HepG2 (cell line): ENCODE data around the gene CDC42SE1. TPM values are rescaled to one million over a fixed set of nuclear protein-coding genes. Genes with fewer than 3 reads are reported as not detected.
A peak's percentile ranks its signal among the peaks of the same experiment; 100 is the strongest.

Source experiments
- ETV5 ChIP-seq: IDR thresholded peaks from 2 replicates; pipeline ENCODE4 v1.6.1; 2018; ENCODE audit warnings: missing biosample characterization, missing genetic modification reagents, inconsistent platforms, borderline replicate concordance
- GABPA ChIP-seq, 2 experiments: IDR thresholded peaks; 2 replicates each; pipeline ENCODE4 v1.6.1; 2011 to 2016; ENCODE audit warnings: low read depth in 2 of 2, low read length in 1 of 2, missing biosample characterization in 1 of 2, missing genetic modification characterization in 1 of 2
- GABPB1 ChIP-seq: IDR thresholded peaks from 2 replicates; pipeline ENCODE4 v1.6.1; 2016; ENCODE audit warnings: mild to moderate bottlenecking, missing genetic modification reagents, moderate library complexity, missing compliant biosample characterization
- MEF2D ChIP-seq: sonication (generic); formaldehyde crosslinking; IDR thresholded peaks from 2 replicates; pipeline ENCODE4 v1.5.1; 2020; ENCODE audit warnings: mild to moderate bottlenecking, missing genetic modification reagents
- MLX ChIP-seq: IDR thresholded peaks from 2 replicates; pipeline ENCODE4 v1.6.1; 2016
- MXD4 ChIP-seq: IDR thresholded peaks from 2 replicates; pipeline ENCODE4 v1.6.1; 2016; ENCODE audit warnings: mild to moderate bottlenecking, missing biosample characterization, missing genetic modification reagents
- MXI1 ChIP-seq: IDR thresholded peaks from 3 replicates; pipeline ENCODE4 v1.6.1; 2012; ENCODE audit warnings: low read depth, low read length, inconsistent platforms, borderline replicate concordance
- PHF8 ChIP-seq: sonication (generic); formaldehyde crosslinking; IDR thresholded peaks from 2 replicates; pipeline ENCODE4 v1.5.0; 2020; ENCODE audit warnings: missing genetic modification reagents
- TBX2 ChIP-seq: sonication (generic); formaldehyde crosslinking; IDR thresholded peaks from 2 replicates; pipeline ENCODE4 v1.5.0; 2020; ENCODE audit warnings: missing genetic modification reagents, mild to moderate bottlenecking, borderline replicate concordance
- ZBTB3 ChIP-seq: sonication (generic); formaldehyde crosslinking; IDR thresholded peaks from 2 replicates; pipeline ENCODE4 v1.4.0; 2020; ENCODE audit warnings: low read depth, mild to moderate bottlenecking, moderate library complexity, missing genetic modification reagents, borderline replicate concordance
- ZNF121 ChIP-seq: sonication (generic); formaldehyde crosslinking; IDR thresholded peaks from 2 replicates; pipeline ENCODE4 v1.5.0; 2020; ENCODE audit warnings: mild to moderate bottlenecking, missing genetic modification reagents
- ZNF331 ChIP-seq: sonication (generic); formaldehyde crosslinking; IDR thresholded peaks from 2 replicates; pipeline ENCODE4 v1.4.0; 2020; ENCODE audit warnings: missing genetic modification reagents
- ZSCAN31 ChIP-seq: sonication (generic); formaldehyde crosslinking; IDR thresholded peaks from 2 replicates; pipeline ENCODE4 v1.5.0; 2020; ENCODE audit warnings: low read depth, mild to moderate bottlenecking, missing genetic modification reagents
- polyA plus RNA-seq, 8 experiments: library from polyadenylated mRNA; depleted of rRNA in 3 of 8; stranded (reverse) in 7 of 8; unstranded in 1 of 8; fragments of >200 nt; fragmentation: Illumina TruSeq in 4 of 8; extraction: Trizol in 4 of 8; gene quantifications; 2 replicates each; pipeline versions ENCODE4 v1.2.1 to v1.2.3, GENCODE V29; 2011 to 2016; ENCODE audit warnings: low read depth in 4 of 8, missing spikeins in 1 of 8, mixed read lengths in 1 of 8; ENCODE audit not compliant: insufficient read depth in 1 of 8
- total RNA-seq, 5 experiments: library from RNA; depleted of rRNA; stranded (reverse); fragments of >200 nt; fragmentation: Illumina TruSeq; extraction: Trizol; gene quantifications; 2 replicates each; pipeline ENCODE4 v1.2.3, GENCODE V29; 2016; ENCODE audit warnings: low read depth in 1 of 5
- TF ChIP-seq, protein P1 (sequence below): IDR thresholded peaks from 2 replicates; pipeline ENCODE4 v1.6.1; 2016; ENCODE audit warnings: mild to moderate bottlenecking, missing biosample characterization, missing genetic modification reagents
- TF ChIP-seq, protein P2 (sequence below): sonication (generic); formaldehyde crosslinking; conservative IDR thresholded peaks from 2 replicates; pipeline ENCODE4 v1.8.0; 2022; ENCODE audit warnings: mild to moderate bottlenecking, moderate library complexity, missing genetic modification reagents
- TF ChIP-seq, protein P3 (sequence below): sonication (generic); formaldehyde crosslinking; IDR thresholded peaks from 2 replicates; pipeline ENCODE4 v1.4.0; 2020; ENCODE audit warnings: mild to moderate bottlenecking, missing genetic modification reagents
- TF ChIP-seq, protein P4 (sequence below): sonication (generic); formaldehyde crosslinking; IDR thresholded peaks from 2 replicates; pipeline ENCODE4 v1.4.0; 2020; ENCODE audit warnings: missing genetic modification reagents, borderline replicate concordance
- TF ChIP-seq, protein P5 (sequence below): IDR thresholded peaks from 2 replicates; pipeline ENCODE4 v1.6.1; 2016; ENCODE audit warnings: missing compliant biosample characterization, missing genetic modification reagents, borderline replicate concordance

CDC42SE1 gene
- total and polyA plus RNA-seq, 2 of the 13 experiments (the other 11 are each of a cell fraction or from before 2014, with no cell fraction given) = 17.6 to 17.9 TPM

GRCh38 chr1:151047591-151047924, 11.9 kb downstream of the CDC42SE1 start, which contains the start of gene C1orf56 (continued):
- TF ChIP-seq MLX (CRISPR knock-in tag) (0 out of 2 replicates have a peak, but pooled peaks have one; percentile 32), PHF8 (CRISPR knock-in tag) (peak; percentile 82), ETV5 (CRISPR knock-in tag) (peak; percentile 59), GABPB1 (CRISPR knock-in tag) (peak; percentile 78), ZBTB3 (CRISPR knock-in tag) (no peak), MXI1 (0 out of 3 replicates have a peak, but pooled peaks have one; percentile 5), TBX2 (no peak; the same call in 1 of the 2 replicates), MXD4 (0 out of 2 replicates have a peak, but pooled peaks have one; percentile 31), MEF2D (CRISPR knock-in tag) (no peak; the same call in 1 of the 2 replicates), ZNF331 (CRISPR knock-in tag) (0 out of 2 replicates have a peak, but pooled peaks have one; percentile 38), ZNF121 (CRISPR knock-in tag) (0 out of 2 replicates have a peak, but pooled peaks have one; percentile 13), GABPA (IDR thresholded peaks at IDR 0.05; ENCODE audit: low read depth, low read length) (no peak), GABPA (CRISPR knock-in tag; IDR thresholded peaks at IDR 0.05; ENCODE audit: low read depth) (peak; percentile 24; the same call in 1 of the 2 replicates), ZSCAN31 (CRISPR knock-in tag) (0 out of 2 replicates have a peak, but pooled peaks have one; percentile 20)
- TF ChIP-seq, protein P1, sequence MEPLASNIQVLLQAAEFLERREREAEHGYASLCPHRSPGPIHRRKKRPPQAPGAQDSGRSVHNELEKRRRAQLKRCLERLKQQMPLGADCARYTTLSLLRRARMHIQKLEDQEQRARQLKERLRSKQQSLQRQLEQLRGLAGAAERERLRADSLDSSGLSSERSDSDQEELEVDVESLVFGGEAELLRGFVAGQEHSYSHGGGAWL = peak; percentile 1; the same call in 1 of the 2 replicates
- TF ChIP-seq, protein P2, sequence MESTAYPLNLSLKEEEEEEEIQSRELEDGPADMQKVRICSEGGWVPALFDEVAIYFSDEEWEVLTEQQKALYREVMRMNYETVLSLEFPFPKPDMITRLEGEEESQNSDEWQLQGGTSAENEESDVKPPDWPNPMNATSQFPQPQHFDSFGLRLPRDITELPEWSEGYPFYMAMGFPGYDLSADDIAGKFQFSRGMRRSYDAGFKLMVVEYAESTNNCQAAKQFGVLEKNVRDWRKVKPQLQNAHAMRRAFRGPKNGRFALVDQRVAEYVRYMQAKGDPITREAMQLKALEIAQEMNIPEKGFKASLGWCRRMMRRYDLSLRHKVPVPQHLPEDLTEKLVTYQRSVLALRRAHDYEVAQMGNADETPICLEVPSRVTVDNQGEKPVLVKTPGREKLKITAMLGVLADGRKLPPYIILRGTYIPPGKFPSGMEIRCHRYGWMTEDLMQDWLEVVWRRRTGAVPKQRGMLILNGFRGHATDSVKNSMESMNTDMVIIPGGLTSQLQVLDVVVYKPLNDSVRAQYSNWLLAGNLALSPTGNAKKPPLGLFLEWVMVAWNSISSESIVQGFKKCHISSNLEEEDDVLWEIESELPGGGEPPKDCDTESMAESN (CRISPR knock-in tag) = peak; percentile 27; the same call in 1 of the 2 replicates
- TF ChIP-seq, protein P3, sequence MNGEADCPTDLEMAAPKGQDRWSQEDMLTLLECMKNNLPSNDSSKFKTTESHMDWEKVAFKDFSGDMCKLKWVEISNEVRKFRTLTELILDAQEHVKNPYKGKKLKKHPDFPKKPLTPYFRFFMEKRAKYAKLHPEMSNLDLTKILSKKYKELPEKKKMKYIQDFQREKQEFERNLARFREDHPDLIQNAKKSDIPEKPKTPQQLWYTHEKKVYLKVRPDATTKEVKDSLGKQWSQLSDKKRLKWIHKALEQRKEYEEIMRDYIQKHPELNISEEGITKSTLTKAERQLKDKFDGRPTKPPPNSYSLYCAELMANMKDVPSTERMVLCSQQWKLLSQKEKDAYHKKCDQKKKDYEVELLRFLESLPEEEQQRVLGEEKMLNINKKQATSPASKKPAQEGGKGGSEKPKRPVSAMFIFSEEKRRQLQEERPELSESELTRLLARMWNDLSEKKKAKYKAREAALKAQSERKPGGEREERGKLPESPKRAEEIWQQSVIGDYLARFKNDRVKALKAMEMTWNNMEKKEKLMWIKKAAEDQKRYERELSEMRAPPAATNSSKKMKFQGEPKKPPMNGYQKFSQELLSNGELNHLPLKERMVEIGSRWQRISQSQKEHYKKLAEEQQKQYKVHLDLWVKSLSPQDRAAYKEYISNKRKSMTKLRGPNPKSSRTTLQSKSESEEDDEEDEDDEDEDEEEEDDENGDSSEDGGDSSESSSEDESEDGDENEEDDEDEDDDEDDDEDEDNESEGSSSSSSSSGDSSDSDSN = peak; percentile 69; the same call in 1 of the 2 replicates
- TF ChIP-seq, protein P4, sequence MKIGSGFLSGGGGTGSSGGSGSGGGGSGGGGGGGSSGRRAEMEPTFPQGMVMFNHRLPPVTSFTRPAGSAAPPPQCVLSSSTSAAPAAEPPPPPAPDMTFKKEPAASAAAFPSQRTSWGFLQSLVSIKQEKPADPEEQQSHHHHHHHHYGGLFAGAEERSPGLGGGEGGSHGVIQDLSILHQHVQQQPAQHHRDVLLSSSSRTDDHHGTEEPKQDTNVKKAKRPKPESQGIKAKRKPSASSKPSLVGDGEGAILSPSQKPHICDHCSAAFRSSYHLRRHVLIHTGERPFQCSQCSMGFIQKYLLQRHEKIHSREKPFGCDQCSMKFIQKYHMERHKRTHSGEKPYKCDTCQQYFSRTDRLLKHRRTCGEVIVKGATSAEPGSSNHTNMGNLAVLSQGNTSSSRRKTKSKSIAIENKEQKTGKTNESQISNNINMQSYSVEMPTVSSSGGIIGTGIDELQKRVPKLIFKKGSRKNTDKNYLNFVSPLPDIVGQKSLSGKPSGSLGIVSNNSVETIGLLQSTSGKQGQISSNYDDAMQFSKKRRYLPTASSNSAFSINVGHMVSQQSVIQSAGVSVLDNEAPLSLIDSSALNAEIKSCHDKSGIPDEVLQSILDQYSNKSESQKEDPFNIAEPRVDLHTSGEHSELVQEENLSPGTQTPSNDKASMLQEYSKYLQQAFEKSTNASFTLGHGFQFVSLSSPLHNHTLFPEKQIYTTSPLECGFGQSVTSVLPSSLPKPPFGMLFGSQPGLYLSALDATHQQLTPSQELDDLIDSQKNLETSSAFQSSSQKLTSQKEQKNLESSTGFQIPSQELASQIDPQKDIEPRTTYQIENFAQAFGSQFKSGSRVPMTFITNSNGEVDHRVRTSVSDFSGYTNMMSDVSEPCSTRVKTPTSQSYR (CRISPR knock-in tag) = peak; percentile 71; the same call in 1 of the 2 replicates
- TF ChIP-seq, protein P5, sequence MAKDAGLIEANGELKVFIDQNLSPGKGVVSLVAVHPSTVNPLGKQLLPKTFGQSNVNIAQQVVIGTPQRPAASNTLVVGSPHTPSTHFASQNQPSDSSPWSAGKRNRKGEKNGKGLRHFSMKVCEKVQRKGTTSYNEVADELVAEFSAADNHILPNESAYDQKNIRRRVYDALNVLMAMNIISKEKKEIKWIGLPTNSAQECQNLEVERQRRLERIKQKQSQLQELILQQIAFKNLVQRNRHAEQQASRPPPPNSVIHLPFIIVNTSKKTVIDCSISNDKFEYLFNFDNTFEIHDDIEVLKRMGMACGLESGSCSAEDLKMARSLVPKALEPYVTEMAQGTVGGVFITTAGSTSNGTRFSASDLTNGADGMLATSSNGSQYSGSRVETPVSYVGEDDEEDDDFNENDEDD = peak; percentile 69; the same call in 1 of the 2 replicates
